Measurements from ENCODE around the gene PMEL. TPM values are rescaled to one million over a fixed set of nuclear protein-coding genes. Genes with fewer than 3 reads are reported as not detected.

The PMEL gene
- total and polyA plus RNA-seq, 9 of the 15 experiments (the other 6 are each of a cell fraction or from before 2014, with no cell fraction given), result 0.36 to 2.0 (median 0.98) TPM

DNA sequence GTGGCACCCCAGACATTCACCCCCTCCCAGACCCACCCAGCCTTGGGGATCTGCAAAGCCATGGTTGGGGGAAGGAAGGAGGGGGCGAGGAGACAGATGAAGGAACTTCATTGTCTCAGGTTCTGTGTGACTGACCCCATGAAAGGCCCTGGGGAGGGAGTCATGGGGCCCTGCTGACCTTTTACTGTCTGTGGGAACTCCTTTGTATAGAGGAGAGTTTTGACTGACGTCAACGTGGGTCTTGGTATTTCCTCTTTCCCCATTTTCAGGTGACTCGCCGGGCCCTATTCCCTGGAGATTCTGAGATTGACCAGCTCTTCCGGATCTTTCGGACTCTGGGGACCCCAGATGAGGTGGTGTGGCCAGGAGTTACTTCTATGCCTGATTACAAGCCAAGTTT, 4.9 kb upstream of the PMEL start (continued):
- TF ChIP-seq, protein P1, sequence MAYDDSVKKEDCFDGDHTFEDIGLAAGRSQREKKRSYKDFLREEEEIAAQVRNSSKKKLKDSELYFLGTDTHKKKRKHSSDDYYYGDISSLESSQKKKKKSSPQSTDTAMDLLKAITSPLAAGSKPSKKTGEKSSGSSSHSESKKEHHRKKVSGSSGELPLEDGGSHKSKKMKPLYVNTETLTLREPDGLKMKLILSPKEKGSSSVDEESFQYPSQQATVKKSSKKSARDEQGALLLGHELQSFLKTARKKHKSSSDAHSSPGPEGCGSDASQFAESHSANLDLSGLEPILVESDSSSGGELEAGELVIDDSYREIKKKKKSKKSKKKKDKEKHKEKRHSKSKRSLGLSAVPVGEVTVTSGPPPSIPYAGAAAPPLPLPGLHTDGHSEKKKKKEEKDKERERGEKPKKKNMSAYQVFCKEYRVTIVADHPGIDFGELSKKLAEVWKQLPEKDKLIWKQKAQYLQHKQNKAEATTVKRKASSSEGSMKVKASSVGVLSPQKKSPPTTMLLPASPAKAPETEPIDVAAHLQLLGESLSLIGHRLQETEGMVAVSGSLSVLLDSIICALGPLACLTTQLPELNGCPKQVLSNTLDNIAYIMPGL (CRISPR knock-in tag; IDR thresholded peaks at IDR 0.05), result no peak
- no peak for TF ChIP-seq CBX8 (IDR thresholded peaks at IDR 0.05; ENCODE audit: borderline replicate concordance, extremely low read depth, low read depth, low read length, poor library complexity, severe bottlenecking)

DNA sequence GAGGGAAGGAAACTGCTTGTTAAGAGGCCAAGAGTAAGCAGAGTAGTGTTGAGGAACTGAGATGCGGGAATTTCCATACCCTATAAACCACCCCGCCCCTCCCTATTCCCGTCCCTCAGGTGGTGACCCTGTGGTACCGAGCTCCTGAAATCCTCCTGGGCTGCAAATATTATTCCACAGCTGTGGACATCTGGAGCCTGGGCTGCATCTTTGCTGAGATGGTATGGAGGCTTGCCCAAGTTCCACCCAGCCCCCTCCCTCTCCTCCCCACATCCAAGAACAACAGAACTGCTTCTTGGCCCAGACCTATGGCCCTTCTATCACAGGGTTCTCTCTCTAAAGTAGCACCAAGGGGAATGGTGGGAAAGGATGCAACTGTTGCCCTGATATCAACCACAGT, 3.5 kb upstream of the PMEL start:
- FAIRE-seq, result no peak
- Histone ChIP-seq H3K79me2 (ENCODE audit: control insufficient read depth, insufficient read depth, low read length) (peaks cover 35% of the 10 kb centered on the region), H2AFZ (ENCODE audit: low read depth, low read length) (no peak overlapping the region), H3K9me3 (replicated peaks; ENCODE audit: control insufficient read depth, insufficient read depth, low read depth, low read length) (no peaks in the 10 kb centered on the region), H3K36me3 (ENCODE audit: control insufficient read depth, insufficient read depth, low read length) (peaks cover 51% of the 10 kb centered on the region), H3K27me3 (ENCODE audit: control insufficient read depth in 2 of 2, insufficient read depth in 2 of 2, low read length in 2 of 2) (no peaks in the 10 kb centered on the region), H4K20me1 (replicated peaks; ENCODE audit: control insufficient read depth, insufficient read depth, low read length) (no peaks in the 10 kb centered on the region), H3K9me1 (ENCODE audit: control insufficient read depth, insufficient read depth, low read length) (no peaks in the 10 kb centered on the region), H3K9ac (ENCODE audit: insufficient read depth in 1 of 2, low read depth in 2 of 2, low read length in 2 of 2) (no peak overlapping the region), H3K4me3 (no peak overlapping the region), H3K4me1 (replicated peaks in 1 of 2; ENCODE audit: control insufficient read depth in 2 of 2, insufficient read depth in 2 of 2, low read length in 2 of 2) (peaks cover 16 to 21% of the 10 kb centered on the region in 2 experiments), H3K27ac (ENCODE audit: extremely low read depth, low read depth, low read length) (no peak overlapping the region), H3K4me2 (ENCODE audit: insufficient read depth, low read length) (no peak overlapping the region)
- WGBS (ENCODE audit: insufficient coverage, low coverage, missing lambda C conversion rate), result 92% methylated on average over 4 of the region's 4 CpGs
- in situ Hi-C loops (cut with MboI), result no loop called here
- DNase-seq (ENCODE audit: extremely low read depth in 1 of 4, low spot score in 3 of 4), result no peak
- intact Hi-C loops (cut with micrococcal nuclease), result no loop called here
- ChIA-PET CTCF (ENCODE audit: low intra/inter-chr PET ratio) (no interaction called here), POLR2A (interaction anchor here (0.5 to 1.4 kb wide), 4 partner anchors 11 to 1643 kb away, joined by 3 to 5 read pairs (median 3); no protein-coding TSS in a partner anchor)
- BruUV-seq (replicated peaks), result no TSS peak
- no peak for ATAC-seq
- TF ChIP-seq ZFP36 (IDR thresholded peaks at IDR 0.05; ENCODE audit: low read depth, low read length, partially characterized antibody) (no peak), CAMTA2 (CRISPR knock-in tag; conservative IDR thresholded peaks at IDR 0.05) (no peak), SRSF7 (optimal IDR thresholded peaks at IDR 0.05; ENCODE audit: low read depth, low read length) (no peak), BACH1 (tag; IDR thresholded peaks at IDR 0.05) (no peak), C11orf30 (IDR thresholded peaks at IDR 0.05; ENCODE audit: low read depth) (no peak), ZZZ3 (IDR thresholded peaks at IDR 0.05) (no peak), ZNF551 (CRISPR knock-in tag; IDR thresholded peaks at IDR 0.05) (no peak), NCOA2 (IDR thresholded peaks at IDR 0.05; ENCODE audit: partially characterized antibody in 2 of 2) (no peak), ZNF184 (CRISPR knock-in tag; IDR thresholded peaks at IDR 0.05) (no peak), ZC3H4 (CRISPR knock-in tag; IDR thresholded peaks at IDR 0.05; ENCODE audit: borderline replicate concordance) (no peak), MTA2 (IDR thresholded peaks at IDR 0.05; ENCODE audit: low read depth) (no peak), RAD51 (IDR thresholded peaks at IDR 0.05; ENCODE audit: borderline replicate concordance, low read depth) (no peak)
- TF ChIP-seq, protein P2, sequence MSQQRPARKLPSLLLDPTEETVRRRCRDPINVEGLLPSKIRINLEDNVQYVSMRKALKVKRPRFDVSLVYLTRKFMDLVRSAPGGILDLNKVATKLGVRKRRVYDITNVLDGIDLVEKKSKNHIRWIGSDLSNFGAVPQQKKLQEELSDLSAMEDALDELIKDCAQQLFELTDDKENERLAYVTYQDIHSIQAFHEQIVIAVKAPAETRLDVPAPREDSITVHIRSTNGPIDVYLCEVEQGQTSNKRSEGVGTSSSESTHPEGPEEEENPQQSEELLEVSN (IDR thresholded peaks at IDR 0.05; ENCODE audit: borderline replicate concordance in 1 of 2, extremely low read depth in 1 of 2, insufficient read depth in 1 of 2, insufficient read length in 1 of 2, low read depth in 1 of 2, low read length in 1 of 2, poor library complexity in 1 of 2, severe bottlenecking in 1 of 2), result no peak
- TF ChIP-seq, protein P3, sequence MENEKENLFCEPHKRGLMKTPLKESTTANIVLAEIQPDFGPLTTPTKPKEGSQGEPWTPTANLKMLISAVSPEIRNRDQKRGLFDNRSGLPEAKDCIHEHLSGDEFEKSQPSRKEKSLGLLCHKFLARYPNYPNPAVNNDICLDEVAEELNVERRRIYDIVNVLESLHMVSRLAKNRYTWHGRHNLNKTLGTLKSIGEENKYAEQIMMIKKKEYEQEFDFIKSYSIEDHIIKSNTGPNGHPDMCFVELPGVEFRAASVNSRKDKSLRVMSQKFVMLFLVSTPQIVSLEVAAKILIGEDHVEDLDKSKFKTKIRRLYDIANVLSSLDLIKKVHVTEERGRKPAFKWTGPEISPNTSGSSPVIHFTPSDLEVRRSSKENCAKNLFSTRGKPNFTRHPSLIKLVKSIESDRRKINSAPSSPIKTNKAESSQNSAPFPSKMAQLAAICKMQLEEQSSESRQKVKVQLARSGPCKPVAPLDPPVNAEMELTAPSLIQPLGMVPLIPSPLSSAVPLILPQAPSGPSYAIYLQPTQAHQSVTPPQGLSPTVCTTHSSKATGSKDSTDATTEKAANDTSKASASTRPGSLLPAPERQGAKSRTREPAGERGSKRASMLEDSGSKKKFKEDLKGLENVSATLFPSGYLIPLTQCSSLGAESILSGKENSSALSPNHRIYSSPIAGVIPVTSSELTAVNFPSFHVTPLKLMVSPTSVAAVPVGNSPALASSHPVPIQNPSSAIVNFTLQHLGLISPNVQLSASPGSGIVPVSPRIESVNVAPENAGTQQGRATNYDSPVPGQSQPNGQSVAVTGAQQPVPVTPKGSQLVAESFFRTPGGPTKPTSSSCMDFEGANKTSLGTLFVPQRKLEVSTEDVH (IDR thresholded peaks at IDR 0.05; ENCODE audit: low read depth, partially characterized antibody), result no peak
